HG03025 (cell line): ENCODE measurements around the gene PFDN2.
A peak's percentile ranks its signal among the peaks of the same experiment; 100 is the strongest.

ENCODE experiments used
- ATAC-seq: cut with Tn5 transposase; IDR thresholded peaks from one replicate; pipeline ENCODE4 v1.9.1; 2021; ENCODE audit warnings: mild to moderate bottlenecking, moderate library complexity; ENCODE audit not compliant: unreplicated experiment, low FRiP score

The PFDN2 gene

GRCh38 chr1:161111527-161111926 is 6.3 kb downstream of the PFDN2 start:
- no peak for ATAC-seq

- no peak for ATAC-seq
Observed at GRCh38 chr1:161111117-161111516, 6.7 kb downstream of the PFDN2 start.

- no peak for ATAC-seq
Observed at GRCh38 chr1:161106431-161106830, 11.4 kb downstream of the PFDN2 start.

GRCh38 chr1:161100556-161100955 is 17.3 kb downstream of the PFDN2 start:
- ATAC-seq = no peak

GRCh38 chr1:161099090-161099802 is 18.6 kb downstream of the PFDN2 start:
- ATAC-seq = no peak

GRCh38 chr1:161098210-161099068 is 19.4 kb downstream of the PFDN2 start, which contains the start of gene KLHDC9:
Gene KLHDC9 (plus strand): TSS chr1:161098361. CDS start chr1:161098536, 175 bp downstream.
- peak; percentile 58 for ATAC-seq

GRCh38 chr1:161096530-161096929 is 21.3 kb downstream of the PFDN2 start:
- no peak for ATAC-seq

- ATAC-seq = no peak
Observed at GRCh38 chr1:161096015-161096414, 21.8 kb downstream of the PFDN2 start.

GRCh38 chr1:161095230-161095629 is 22.6 kb downstream of the PFDN2 start:
- ATAC-seq = no peak

- no peak for ATAC-seq
Observed at GRCh38 chr1:161094481-161094880, 23.4 kb downstream of the PFDN2 start.

GRCh38 chr1:161092621-161093028 is 25.2 kb downstream of the PFDN2 start:
- ATAC-seq = no peak

GRCh38 chr1:161091796-161092507 is 25.9 kb downstream of the PFDN2 start:
- ATAC-seq = no peak

GRCh38 chr1:161091093-161091492 is 26.7 kb downstream of the PFDN2 start:
- no peak for ATAC-seq

GRCh38 chr1:161090617-161091016 is 27.2 kb downstream of the PFDN2 start:
- no peak for ATAC-seq

- no peak for ATAC-seq
Observed at GRCh38 chr1:161089938-161090337, 27.9 kb downstream of the PFDN2 start.

- no peak for ATAC-seq
Observed at GRCh38 chr1:161089251-161089924, 28.4 kb downstream of the PFDN2 start, which contains the start of gene NECTIN4. Gene NECTIN4 (minus strand): TSS chr1:161089558. CDS start chr1:161089296, 262 bp downstream.

GRCh38 chr1:161088587-161089110 is 29.2 kb downstream of the PFDN2 start:
- ATAC-seq = no peak

GRCh38 chr1:161086457-161086856 is 31.4 kb downstream of the PFDN2 start:
- no peak for ATAC-seq

- ATAC-seq = no peak
Observed at GRCh38 chr1:161085165-161085564, 32.7 kb downstream of the PFDN2 start.

- no peak for ATAC-seq
Observed at GRCh38 chr1:161084597-161084988, 33.2 kb downstream of the PFDN2 start.
